GM12891 (cell line): ENCODE measurements around the gene ATG5.

Experiments
- POLR2A ChIP-seq: IDR thresholded peaks from 2 replicates; pipeline ENCODE4 v1.6.1; 2011; ENCODE audit warnings: low read depth, low read length, control low read depth
- TAF1 ChIP-seq: IDR thresholded peaks from 2 replicates; pipeline ENCODE4 v1.6.1; 2011; ENCODE audit warnings: low read depth, low read length, control low read depth

GRCh38 chr6:106290032-106290431 lies 35.5 kb downstream of the ATG5 start:
- TF ChIP-seq TAF1 (no peak), POLR2A (no peak)
